Ishikawa (cell line): ENCODE data around the gene SEMA6A.

ENCODE experiments used
- CEBPB ChIP-seq: IDR thresholded peaks from 2 replicates; pipeline ENCODE4 v1.6.1; 2012
- CREB1 ChIP-seq: IDR thresholded peaks from 2 replicates; pipeline ENCODE4 v1.6.1; 2012; ENCODE audit warnings: low read depth
- EGR1 ChIP-seq: IDR thresholded peaks from 2 replicates; pipeline ENCODE4 v1.6.1; 2012
- EP300 ChIP-seq: IDR thresholded peaks from 2 replicates; pipeline ENCODE4 v1.6.1; 2012; ENCODE audit warnings: borderline replicate concordance
- FOXM1 ChIP-seq: IDR thresholded peaks from 2 replicates; pipeline ENCODE4 v1.6.1; 2012; ENCODE audit warnings: low read depth, borderline replicate concordance
- MAX ChIP-seq: IDR thresholded peaks from 2 replicates; pipeline ENCODE4 v1.6.1; 2012
- NFIC ChIP-seq: IDR thresholded peaks from 2 replicates; pipeline ENCODE4 v1.6.1; 2012
- RAD21 ChIP-seq: IDR thresholded peaks from 2 replicates; pipeline ENCODE4 v1.6.1; 2012; ENCODE audit warnings: low read depth
- REST ChIP-seq: IDR thresholded peaks from 2 replicates; pipeline ENCODE4 v1.6.1; 2012; ENCODE audit warnings: low read depth, mild to moderate bottlenecking
- TAF1 ChIP-seq: IDR thresholded peaks from 2 replicates; pipeline ENCODE4 v1.6.1; 2012; ENCODE audit warnings: low read depth, mild to moderate bottlenecking
- TCF12 ChIP-seq: IDR thresholded peaks from 2 replicates; pipeline ENCODE4 v1.6.1; 2012; ENCODE audit warnings: low read depth
- TEAD4 ChIP-seq: IDR thresholded peaks from 2 replicates; pipeline ENCODE4 v1.6.1; 2012
- YY1 ChIP-seq: IDR thresholded peaks from 2 replicates; pipeline ENCODE4 v1.6.1; 2012; ENCODE audit warnings: low read depth
- ZBTB7A ChIP-seq: IDR thresholded peaks from 2 replicates; pipeline ENCODE4 v1.6.1; 2012; ENCODE audit warnings: low read depth
- TF ChIP-seq, protein P1 (sequence below): IDR thresholded peaks from 2 replicates; pipeline ENCODE4 v1.6.1; 2012

SEMA6A gene

GRCh38 chr5:116478491-116478890 lies 96.1 kb downstream of the SEMA6A start:
- TF ChIP-seq ZBTB7A: no peak
- TF ChIP-seq RAD21: no peak
- TF ChIP-seq NFIC: no peak
- no peak for TF ChIP-seq TAF1
- TF ChIP-seq REST: no peak
- no peak for TF ChIP-seq YY1
- TF ChIP-seq MAX: no peak
- no peak for TF ChIP-seq TEAD4
- TF ChIP-seq, protein P1, sequence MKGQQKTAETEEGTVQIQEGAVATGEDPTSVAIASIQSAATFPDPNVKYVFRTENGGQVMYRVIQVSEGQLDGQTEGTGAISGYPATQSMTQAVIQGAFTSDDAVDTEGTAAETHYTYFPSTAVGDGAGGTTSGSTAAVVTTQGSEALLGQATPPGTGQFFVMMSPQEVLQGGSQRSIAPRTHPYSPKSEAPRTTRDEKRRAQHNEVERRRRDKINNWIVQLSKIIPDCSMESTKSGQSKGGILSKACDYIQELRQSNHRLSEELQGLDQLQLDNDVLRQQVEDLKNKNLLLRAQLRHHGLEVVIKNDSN: no peak
- TF ChIP-seq EGR1: no peak
- TF ChIP-seq EP300: no peak
- no peak for TF ChIP-seq TCF12
- no peak for TF ChIP-seq FOXM1
- no peak for TF ChIP-seq CEBPB
- TF ChIP-seq CREB1: no peak

DNA sequence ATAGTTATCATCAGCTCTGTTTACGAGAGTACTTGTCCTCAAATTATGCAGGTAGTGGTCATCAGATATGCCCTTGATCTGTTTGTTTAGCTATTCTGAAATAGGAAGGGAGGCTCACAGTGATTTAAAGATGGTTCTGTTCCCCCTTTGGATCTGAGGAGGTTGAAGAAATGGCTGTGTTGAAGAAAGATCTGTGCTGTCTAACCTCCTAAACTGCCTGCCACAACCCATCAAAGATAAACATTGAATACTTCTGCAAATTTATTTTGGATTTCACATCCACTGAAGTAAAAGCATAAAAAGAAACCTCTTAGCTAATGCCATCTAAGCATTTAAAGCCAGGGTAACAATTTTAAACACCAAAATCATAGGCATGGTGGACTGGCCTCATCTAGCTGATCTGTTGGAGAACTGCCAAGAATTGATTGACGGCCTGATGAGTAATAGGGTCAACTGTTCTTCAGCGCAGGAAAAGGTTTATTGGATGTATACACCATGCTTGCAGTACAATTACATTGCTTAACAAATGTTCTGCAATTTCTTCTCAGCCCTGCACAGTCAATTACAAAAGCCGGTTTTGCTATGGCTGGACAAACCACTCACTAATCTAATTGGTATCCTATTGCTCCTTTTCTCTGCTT lies 97.6 kb downstream of the SEMA6A start:
- TF ChIP-seq NFIC (no peak), RAD21 (no peak), REST (no peak), TAF1 (no peak), TCF12 (no peak), FOXM1 (no peak), CEBPB (no peak), ZBTB7A (no peak), EP300 (no peak), TEAD4 (no peak)
- TF ChIP-seq, protein P1: no peak

GRCh38 chr5:116475338-116475737 lies 99.3 kb downstream of the SEMA6A start:
- TF ChIP-seq MAX: no peak
- no peak for TF ChIP-seq EP300
- no peak for TF ChIP-seq NFIC
- TF ChIP-seq TCF12: no peak
- no peak for TF ChIP-seq CREB1
- TF ChIP-seq RAD21: no peak
- TF ChIP-seq FOXM1: no peak
- no peak for TF ChIP-seq EGR1
- TF ChIP-seq CEBPB: no peak
- TF ChIP-seq TAF1: no peak
- TF ChIP-seq, protein P1: no peak
- TF ChIP-seq TEAD4: no peak
- TF ChIP-seq ZBTB7A: no peak
- TF ChIP-seq YY1: no peak
- no peak for TF ChIP-seq REST

DNA sequence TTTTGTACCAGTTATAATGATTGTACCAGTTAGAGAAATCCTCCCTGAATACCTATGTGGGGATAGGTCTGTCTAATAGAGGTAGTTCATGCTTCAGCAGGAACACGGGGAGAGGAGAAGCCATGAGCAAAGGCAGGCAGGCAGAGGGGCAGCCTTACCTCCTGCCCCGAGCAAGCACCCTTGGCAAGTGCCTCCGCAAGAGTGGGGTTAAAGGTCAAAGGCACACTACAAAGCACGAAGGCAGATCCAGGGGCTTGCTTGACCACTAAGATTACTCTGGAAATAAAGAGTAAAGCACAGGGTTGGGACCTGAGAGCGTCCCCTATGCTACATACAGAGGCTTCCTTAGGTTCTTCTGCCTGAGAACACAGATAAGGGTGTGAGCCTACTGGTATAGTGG lies 100.9 kb downstream of the SEMA6A start:
- TF ChIP-seq TCF12 (no peak), TEAD4 (no peak), EP300 (no peak), RAD21 (no peak), FOXM1 (no peak), TAF1 (no peak), ZBTB7A (no peak), YY1 (no peak), CREB1 (no peak), CEBPB (no peak), MAX (no peak), NFIC (no peak), REST (no peak), EGR1 (no peak)
